Naive thymus-derived CD4-positive, alpha-beta T cell (primary cell): ENCODE results near the gene RBFOX2. TPM values are rescaled to one million over a fixed set of nuclear protein-coding genes. Genes with fewer than 3 reads are reported as not detected.
"Not testable (repeated sequence)": the region's sequence is repeated elsewhere in the genome, so short reads cannot be mapped to it uniquely, and the experiment has no call there.

ENCODE experiments used
- ATAC-seq: fragments of 150-1000 bp; cut with Tn5 transposase; 2 replicates; pipeline ENCODE4 v1.10.0; 2021; ENCODE audit warnings: mild to moderate bottlenecking, moderate library complexity
- CTCF ChIA-PET: fragments of 350-600 bp; sonication (Branson Sonifier 250); formaldehyde crosslinking; loops from one replicate; lab custom pipeline; 2021; ENCODE audit warnings: antibody characterized with exemption; lab: Charles Lee
- POLR2A ChIA-PET: fragments of 350-600 bp; sonication (Branson Sonifier 250); formaldehyde crosslinking; loops from one replicate; lab custom pipeline; 2021; ENCODE audit warnings: antibody characterized with exemption, inconsistent platforms; lab: Charles Lee
- DNase-seq, 9 donors: peaks; one replicate each; pipeline versions ENCODE4 v3.0.0 to v3.0.0-alpha.2; 2020 to 2022; ENCODE audit warnings: mixed read lengths in 1 of 9
- H3K27ac ChIP-seq: one replicate; pipeline ENCODE4 v1.7.0; 2013; ENCODE audit warnings: mild to moderate bottlenecking, low read depth, low read length, moderate library complexity
- H3K27me3 ChIP-seq, 2 donors: one replicate each; pipeline ENCODE4 v1.7.0; 2013; ENCODE audit warnings: low read length in 2 of 2, mild to moderate bottlenecking in 2 of 2, moderate library complexity in 2 of 2; ENCODE audit not compliant: control insufficient read depth in 2 of 2, insufficient read depth in 2 of 2
- H3K36me3 ChIP-seq, 3 experiments: 1 replicate in 2 of 3; 2 replicates in 1 of 3; pipeline ENCODE4 v1.7.0; 2013; ENCODE audit warnings: low read length in 3 of 3, mild to moderate bottlenecking in 3 of 3, moderate library complexity in 1 of 3; ENCODE audit not compliant: insufficient read depth in 3 of 3, control insufficient read depth in 2 of 3
- H3K4me1 ChIP-seq, 2 donors: one replicate each; pipeline ENCODE4 v1.7.0; 2013; ENCODE audit warnings: low read length in 2 of 2, mild to moderate bottlenecking in 2 of 2, moderate library complexity in 1 of 2; ENCODE audit not compliant: control insufficient read depth in 2 of 2, insufficient read depth in 2 of 2
- H3K4me3 ChIP-seq: 2 replicates; pipeline ENCODE4 v1.7.0; 2013; ENCODE audit warnings: mild to moderate bottlenecking, low read length
- H3K9me3 ChIP-seq, 3 experiments: 1 replicate in 2 of 3; 2 replicates in 1 of 3; pipeline ENCODE4 v1.7.0; 2013; ENCODE audit warnings: low read length in 3 of 3; ENCODE audit not compliant: control insufficient read depth in 2 of 3
- H3K27ac Mint-ChIP-seq, 9 donors: one replicate each; pipeline ENCODE4 v1.8.0; 2020 to 2022; ENCODE audit warnings: mixed read lengths in 9 of 9, mild to moderate bottlenecking in 8 of 9, moderate library complexity in 5 of 9, inconsistent platforms in 2 of 9
- H3K27me3 Mint-ChIP-seq, 5 donors: one replicate each; pipeline ENCODE4 v1.8.0; 2021 to 2022; ENCODE audit warnings: mixed read lengths in 5 of 5, mild to moderate bottlenecking in 1 of 5
- H3K36me3 Mint-ChIP-seq, 5 donors: one replicate each; pipeline ENCODE4 v1.8.0; 2020 to 2022; ENCODE audit warnings: mixed read lengths in 5 of 5, mild to moderate bottlenecking in 3 of 5, inconsistent platforms in 1 of 5
- H3K4me1 Mint-ChIP-seq, 7 donors: one replicate each; pipeline ENCODE4 v1.8.0; 2020 to 2022; ENCODE audit warnings: mixed read lengths in 7 of 7, mild to moderate bottlenecking in 3 of 7, inconsistent platforms in 1 of 7
- H3K4me3 Mint-ChIP-seq, 10 donors: one replicate each; pipeline ENCODE4 v1.8.0; 2020 to 2022; ENCODE audit warnings: mild to moderate bottlenecking in 10 of 10, mixed read lengths in 10 of 10, moderate library complexity in 6 of 10, inconsistent platforms in 2 of 10
- H3K9me3 Mint-ChIP-seq, 11 donors: one replicate each; pipeline ENCODE4 v1.8.0; 2020 to 2022; ENCODE audit warnings: mixed read lengths in 11 of 11, mild to moderate bottlenecking in 4 of 11, inconsistent platforms in 1 of 11, moderate library complexity in 1 of 11
- intact Hi-C, 2 donors: fragments of 100-400 bp; cut with micrococcal nuclease; formaldehyde crosslinking; loops; one replicate each; pipeline ENCODE4 v1.15.1; 2023
- polyA plus RNA-seq, 2 donors: library from polyadenylated mRNA; unstranded; fragments of 300-500 nt; fragmentation: Illumina TruSeq; gene quantifications; one replicate each; pipeline ENCODE4 v1.2.3, GENCODE V29; 2021
- total RNA-seq, 6 experiments: library from RNA in 5 of 6; stranded (reverse) in 5 of 6; gene quantifications; 1 replicate in 5 of 6; 2 replicates in 1 of 6; pipeline ENCODE4 v1.2.3 and lab custom pipeline; 2021 to 2026

RBFOX2 gene
- total and polyA plus RNA-seq, 7 experiments from 2014 or later: 0.39 to 1.7 (median 1.1) TPM

GRCh38 chr22:36022162-36022561 is 6.5 kb downstream of the RBFOX2 start:
- CTCF ChIA-PET: no interaction called here
- H3K27ac Mint-ChIP-seq: peak overlapping the region in 8 of 9 donors; percentile 3 to 71 (median 52)
- Histone ChIP-seq H3K27ac (peak overlapping the region; percentile 24), H3K4me1 (no peaks in the 10 kb centered on the region), H3K4me3 (no peak overlapping the region), H3K36me3 (no peaks in the 10 kb centered on the region), H3K27me3 (no peaks in the 10 kb centered on the region), H3K9me3 (no peaks in the 10 kb centered on the region)
- DNase-seq (peak in 2 of 9 donors; percentile 7 to 15), ATAC-seq (no peak)
- intact Hi-C loops: no loop called here
- H3K27me3 Mint-ChIP-seq: peaks cover 0 to 26% (median 3%) of the 10 kb centered on the region in 5 donors
- POLR2A ChIA-PET: interaction anchor here (0.6 kb wide), 1 partner anchor 138 kb away, joined by 3 read pairs; the partner anchor contains the start of gene APOL3
- H3K36me3 Mint-ChIP-seq: no peaks in the 10 kb centered on the region
- no peaks in the 10 kb centered on the region for H3K9me3 Mint-ChIP-seq
- H3K4me3 Mint-ChIP-seq: peak overlapping the region in 3 of 10 donors; percentile 1 to 21 (median 7)
- peaks cover 1 to 25% (median 19%) of the 10 kb centered on the region in 7 donors for H3K4me1 Mint-ChIP-seq

GRCh38 chr22:36021606-36022153 is 6.9 kb downstream of the RBFOX2 start:
- ATAC-seq: no peak
- peak overlapping the region; percentile 24 for H3K27ac ChIP-seq
- DNase-seq: no peak
- Mint-ChIP-seq H3K27me3 (peaks cover 0 to 22% (median 3%) of the 10 kb centered on the region in 5 donors), H3K4me1 (peaks cover 1 to 20% (median 15%) of the 10 kb centered on the region in 7 donors), H3K36me3 (no peaks in the 10 kb centered on the region), H3K27ac (peak overlapping the region in 8 of 9 donors; percentile 0 to 71 (median 52)), H3K4me3 (peak overlapping the region in 3 of 10 donors; percentile 1 to 21 (median 7)), H3K9me3 (no peaks in the 10 kb centered on the region)
- H3K4me3 ChIP-seq: no peak overlapping the region
- intact Hi-C loops: no loop called here
- H3K9me3 ChIP-seq: no peaks in the 10 kb centered on the region
- CTCF ChIA-PET: interaction anchor here (0.6 kb wide), 1 partner anchor 152 kb away, joined by 3 read pairs; no protein-coding TSS in a partner anchor
- no peaks in the 10 kb centered on the region for H3K4me1 ChIP-seq
- H3K27me3 ChIP-seq: no peaks in the 10 kb centered on the region
- POLR2A ChIA-PET: interaction anchor here (0.6 kb wide), 1 partner anchor 139 kb away, joined by 3 read pairs; the partner anchor contains the start of gene APOL3
- H3K36me3 ChIP-seq: no peaks in the 10 kb centered on the region

GRCh38 chr22:36020865-36021264 is 7.8 kb downstream of the RBFOX2 start:
- H3K4me3 Mint-ChIP-seq, DNase-seq, ATAC-seq, intact Hi-C loops, H3K9me3 Mint-ChIP-seq, H3K9me3 ChIP-seq, H3K4me1 ChIP-seq, H3K27me3 ChIP-seq, POLR2A ChIA-PET, H3K36me3 ChIP-seq, H3K27ac ChIP-seq, CTCF ChIA-PET, H3K4me3 ChIP-seq, H3K27ac Mint-ChIP-seq, H3K36me3 Mint-ChIP-seq: not testable (repeated sequence)
- Mint-ChIP-seq H3K4me1 (peaks cover 1 to 18% (median 12%) of the 10 kb centered on the region in 7 donors), H3K27me3 (peaks cover 0 to 20% (median 3%) of the 10 kb centered on the region in 5 donors)

- Mint-ChIP-seq H3K27ac (no peak overlapping the region), H3K9me3 (no peaks in the 10 kb centered on the region), H3K4me1 (peaks cover 1 to 12% (median 12%) of the 10 kb centered on the region in 7 donors), H3K27me3 (peaks cover 0 to 23% (median 3%) of the 10 kb centered on the region in 5 donors), H3K36me3 (no peaks in the 10 kb centered on the region), H3K4me3 (no peak overlapping the region)
- Histone ChIP-seq H3K4me1 (no peaks in the 10 kb centered on the region), H3K9me3 (no peaks in the 10 kb centered on the region), H3K4me3 (no peak overlapping the region), H3K36me3 (no peaks in the 10 kb centered on the region), H3K27ac (no peak overlapping the region), H3K27me3 (no peaks in the 10 kb centered on the region)
- DNase-seq (no peak), ATAC-seq (peak; percentile 34)
- ChIA-PET CTCF (interaction anchor here (0.6 to 0.7 kb wide), 2 partner anchors 48 to 112 kb away, joined by 3 read pairs; no protein-coding TSS in a partner anchor), POLR2A (interaction anchor here (1.0 kb wide), 1 partner anchor 9 kb away, joined by 3 read pairs; no protein-coding TSS in a partner anchor)
- intact Hi-C loops: no loop called here
Observed at GRCh38 chr22:36017651-36018091, 11.0 kb downstream of the RBFOX2 start.

DNA sequence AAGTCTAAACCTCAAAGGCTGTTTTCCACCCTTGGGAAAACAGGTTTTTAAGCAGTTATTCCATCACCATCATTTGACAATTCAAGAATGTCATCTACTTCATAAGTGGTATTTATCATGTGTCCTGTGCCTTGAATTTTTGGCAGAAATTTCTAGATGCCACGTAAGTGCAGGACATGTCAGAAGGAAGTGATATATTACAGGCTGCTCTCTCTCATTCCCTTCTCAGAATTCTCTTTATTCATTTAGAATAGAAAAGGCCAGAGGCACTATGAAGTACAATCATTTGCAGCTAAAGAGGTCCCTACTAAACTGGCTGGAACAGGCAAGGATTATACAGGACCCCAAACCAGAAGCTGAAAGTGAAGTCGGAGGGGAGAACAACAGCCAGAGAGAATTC is 11.9 kb downstream of the RBFOX2 start:
- H3K4me3 ChIP-seq: no peak overlapping the region
- no peaks in the 10 kb centered on the region for H3K4me1 ChIP-seq
- H3K27me3 Mint-ChIP-seq: peaks cover 0 to 25% (median 3%) of the 10 kb centered on the region in 5 donors
- ChIA-PET CTCF (interaction anchor here (0.7 kb wide), 1 partner anchor 83 kb away, joined by 3 read pairs; no protein-coding TSS in a partner anchor), POLR2A (no interaction called here)
- peaks cover 1 to 6% (median 2%) of the 10 kb centered on the region in 7 donors for H3K4me1 Mint-ChIP-seq
- no peak for ATAC-seq
- H3K27ac ChIP-seq: no peak overlapping the region
- intact Hi-C loops: no loop called here
- H3K27ac Mint-ChIP-seq: no peak overlapping the region
- H3K9me3 Mint-ChIP-seq: no peaks in the 10 kb centered on the region
- H3K4me3 Mint-ChIP-seq: no peak overlapping the region
- H3K9me3 ChIP-seq: no peaks in the 10 kb centered on the region
- no peak for DNase-seq
- H3K27me3 ChIP-seq: no peaks in the 10 kb centered on the region
- H3K36me3 ChIP-seq: no peaks in the 10 kb centered on the region
- H3K36me3 Mint-ChIP-seq: no peaks in the 10 kb centered on the region

- Mint-ChIP-seq H3K27me3 (peaks cover 0 to 26% (median 3%) of the 10 kb centered on the region in 5 donors), H3K27ac (no peak overlapping the region), H3K4me3 (no peak overlapping the region), H3K9me3 (no peaks in the 10 kb centered on the region), H3K36me3 (no peaks in the 10 kb centered on the region), H3K4me1 (peaks cover 0 to 4% (median 0%) of the 10 kb centered on the region in 7 donors)
- Histone ChIP-seq H3K4me1 (no peaks in the 10 kb centered on the region), H3K4me3 (no peak overlapping the region), H3K27ac (no peak overlapping the region), H3K9me3 (no peaks in the 10 kb centered on the region), H3K27me3 (no peaks in the 10 kb centered on the region), H3K36me3 (no peaks in the 10 kb centered on the region)
- ATAC-seq (no peak), DNase-seq (no peak)
- ChIA-PET CTCF (interaction anchor here (0.7 kb wide), 1 partner anchor 83 kb away, joined by 3 read pairs; no protein-coding TSS in a partner anchor), POLR2A (no interaction called here)
- intact Hi-C loops: no loop called here
Observed at GRCh38 chr22:36015811-36016529, 12.7 kb downstream of the RBFOX2 start.
